Small intestine (tissue), 7 donors: Measurements from ENCODE around the gene ACSL5. TPM values are rescaled to one million over a fixed set of nuclear protein-coding genes. Genes with fewer than 3 reads are reported as not detected.
A peak's percentile ranks its signal among the peaks of the same experiment; 100 is the strongest.

ENCODE experiments used
- DNase-seq, 2 donors: peaks; one replicate each; pipeline versions ENCODE4 v3.0.0 to v3.0.0-alpha.2; 2013
- FAIRE-seq: peaks from 2 replicates; lab custom pipeline; 2012; peaks lifted over from hg19 to GRCh38; lab: Jason Lieb, UNC
- H3K27ac ChIP-seq, 3 donors: one replicate each; pipeline ENCODE4 v1.5.1; 2013; ENCODE audit warnings: low read length in 2 of 3, mild to moderate bottlenecking in 2 of 3, control low read depth in 1 of 3, inconsistent platforms in 1 of 3, low read depth in 1 of 3, moderate library complexity in 1 of 3
- H3K27me3 ChIP-seq, 3 donors: one replicate each; pipeline ENCODE4 v1.6.1; 2013; ENCODE audit warnings: low read length in 3 of 3, inconsistent platforms in 1 of 3; ENCODE audit not compliant: control insufficient read depth in 3 of 3, insufficient read depth in 3 of 3
- H3K36me3 ChIP-seq, 3 donors: one replicate each; pipeline ENCODE4 v1.6.1; 2013; ENCODE audit warnings: low read length in 3 of 3, inconsistent platforms in 1 of 3, low read depth in 1 of 3, mild to moderate bottlenecking in 1 of 3, moderate library complexity in 1 of 3; ENCODE audit not compliant: control insufficient read depth in 3 of 3, insufficient read depth in 2 of 3
- H3K4me1 ChIP-seq, 3 donors: one replicate each; pipeline ENCODE4 v1.6.1; 2013; ENCODE audit warnings: low read length in 2 of 3, inconsistent platforms in 1 of 3, low read depth in 1 of 3, mild to moderate bottlenecking in 1 of 3, moderate library complexity in 1 of 3; ENCODE audit not compliant: control insufficient read depth in 3 of 3, insufficient read depth in 2 of 3
- H3K4me3 ChIP-seq, 3 donors: one replicate each; pipeline ENCODE4 v1.5.1; 2013; ENCODE audit warnings: low read length in 3 of 3, control low read depth in 1 of 3, inconsistent platforms in 1 of 3, low read depth in 1 of 3, mild to moderate bottlenecking in 1 of 3, moderate library complexity in 1 of 3
- H3K9me3 ChIP-seq, 2 donors: one replicate each; pipeline ENCODE4 v1.6.1; 2013; ENCODE audit warnings: low read depth in 1 of 2, low read length in 1 of 2; ENCODE audit not compliant: control insufficient read depth in 2 of 2, insufficient read depth in 1 of 2
- WGBS, 3 donors: extraction: QIAGEN DNeasy Blood & Tissue Kit; methylation state at CpG; one replicate each; pipeline ENCODE4 v1.1.7; 2013; 5-methylcytosine and 5-hydroxymethylcytosine counted together
- polyA plus RNA-seq, 4 donors: library from polyadenylated mRNA; stranded (reverse) in 3 of 4; unstranded in 1 of 4; fragments of 200-250 nt in 3 of 4; fragments of 120-200 nt in 1 of 4; gene quantifications; one replicate each; pipeline versions ENCODE4 v1.2.1 to v1.2.3, GENCODE V29; 2013
- donor health status: healthy with polysubstance abuse.
- donor health status: control.
- donor health status: control.
- donor health status: Bipolar disorder and iron deficiency.
- donor health status: healthy.

ACSL5 gene
- polyA plus RNA-seq, 4 donors = 163 to 425 (median 292) TPM

DNA sequence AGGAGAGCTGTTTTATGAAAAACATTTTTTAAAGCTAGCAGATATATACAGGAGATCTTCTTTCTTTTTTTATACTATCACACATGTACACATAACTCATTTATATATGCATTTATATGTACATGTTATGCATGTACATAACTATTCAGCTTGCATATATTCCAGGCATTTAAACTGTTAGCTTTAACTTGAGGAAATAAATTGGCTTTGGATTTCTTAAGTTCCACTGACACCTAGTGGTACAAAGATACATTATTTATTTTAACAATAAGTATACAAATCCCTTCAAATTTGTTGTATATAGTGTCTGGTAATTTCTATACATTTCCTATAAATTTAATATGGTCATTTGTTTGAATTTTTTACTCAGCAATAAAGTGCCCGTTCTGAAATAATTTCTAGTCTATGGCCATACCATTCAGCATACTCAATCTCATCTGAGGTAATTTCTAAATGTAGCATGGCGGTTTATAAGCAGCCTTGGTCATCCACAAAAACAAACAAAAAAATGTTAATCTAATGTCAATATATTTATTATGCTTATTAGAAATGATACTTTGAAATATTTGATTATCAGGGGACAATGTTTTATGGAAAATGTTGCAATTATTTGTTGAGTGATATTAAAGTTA lies 61.2 kb downstream of the ACSL5 start:
- 44 to 82% (median 59%) methylated on average over 2 of the region's 2 CpGs for WGBS, 3 donors
- Histone ChIP-seq H3K4me1 (peaks cover 0 to 17% (median 7%) of the 10 kb centered on the region in 3 donors), H3K36me3 (peaks cover 3 to 14% (median 14%) of the 10 kb centered on the region in 3 donors), H3K4me3 (no peak overlapping the region), H3K9me3 (no peaks in the 10 kb centered on the region), H3K27ac (no peak overlapping the region), H3K27me3 (no peaks in the 10 kb centered on the region)
- FAIRE-seq (peak; percentile 78), DNase-seq (peak; percentile 57 to 62)

DNA sequence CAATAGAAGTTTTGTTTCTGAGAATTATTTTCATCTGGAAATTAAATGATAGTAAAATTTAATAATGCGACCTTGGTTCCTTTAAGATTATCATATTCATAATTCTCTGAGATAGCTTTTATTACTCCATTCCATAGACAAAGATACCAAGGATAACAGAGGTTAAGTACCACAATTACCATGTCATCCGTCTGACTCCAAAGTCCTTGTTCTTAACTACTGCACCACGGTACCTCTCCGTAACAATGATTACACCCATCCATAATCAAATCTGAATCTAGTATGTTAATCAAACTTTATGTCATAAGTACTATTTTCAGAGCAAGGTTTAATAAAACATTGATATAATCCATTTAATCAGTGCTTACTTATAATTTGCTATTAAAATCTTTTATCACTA lies 64.4 kb downstream of the ACSL5 start:
- peaks cover 0 to 11% (median 10%) of the 10 kb centered on the region in 3 donors for H3K4me1 ChIP-seq
- WGBS, 3 donors = 17 to 62% (median 50%) methylated on average over 4 of the region's 4 CpGs
- DNase-seq (peak; percentile 50 to 82), FAIRE-seq (peak; percentile 93)
- no peaks in the 10 kb centered on the region for H3K9me3 ChIP-seq
- H3K4me3 ChIP-seq = no peak overlapping the region
- H3K27ac ChIP-seq = peak overlapping the region in 1 of 3 donors; percentile 2
- H3K27me3 ChIP-seq = no peaks in the 10 kb centered on the region
- peaks cover 3 to 24% (median 4%) of the 10 kb centered on the region in 3 donors for H3K36me3 ChIP-seq

DNA sequence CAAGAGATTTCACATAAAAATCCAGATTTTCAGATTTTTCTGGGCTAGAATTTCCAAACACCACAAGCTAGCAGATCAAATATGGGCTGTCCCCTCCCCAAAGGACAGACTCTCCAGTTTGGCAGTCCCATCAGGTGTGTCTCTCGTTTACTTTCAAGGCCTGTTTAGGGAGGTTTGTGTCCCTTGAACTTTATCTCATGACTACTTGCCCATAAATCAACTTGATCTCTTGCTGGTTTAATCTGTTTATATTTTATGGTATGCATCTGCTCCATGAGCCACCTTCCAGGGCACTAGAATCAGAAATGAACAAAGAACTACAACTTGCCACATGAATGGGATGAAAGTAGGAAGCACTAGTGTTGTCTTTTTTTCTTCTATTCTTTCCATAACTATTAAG lies 67.6 kb downstream of the ACSL5 start:
- DNase-seq (peak in 1 of 2 donors; percentile 48), FAIRE-seq (no peak)
- Histone ChIP-seq H3K27ac (no peak overlapping the region), H3K4me3 (no peak overlapping the region), H3K36me3 (peaks cover 0 to 19% (median 3%) of the 10 kb centered on the region in 3 donors), H3K9me3 (no peaks in the 10 kb centered on the region), H3K4me1 (peaks cover 8 to 13% (median 11%) of the 10 kb centered on the region in 3 donors), H3K27me3 (no peaks in the 10 kb centered on the region)
- WGBS, 3 donors = 27 to 41% (median 31%) methylated on average over 1 of the region's 1 CpG

DNA sequence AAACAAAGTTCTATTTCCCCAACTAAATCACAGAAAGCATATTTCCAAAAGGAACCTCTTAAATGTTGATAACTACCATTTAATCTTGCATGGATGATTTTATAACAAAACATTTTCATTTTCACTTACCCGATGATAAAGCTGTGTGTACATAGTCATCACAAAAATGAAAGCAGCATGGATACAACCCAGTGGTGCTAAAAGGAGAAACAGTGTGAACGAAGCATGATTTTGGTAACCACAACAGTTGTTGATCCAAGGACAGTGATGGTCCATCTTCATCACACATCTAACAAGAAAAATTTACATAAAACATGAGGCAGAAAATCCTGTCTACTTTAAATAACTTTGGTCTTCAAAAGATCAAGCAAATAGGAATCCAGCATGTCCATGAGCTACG lies 68.1 kb downstream of the ACSL5 start:
- H3K4me3 ChIP-seq = no peak overlapping the region
- peaks cover 8 to 13% (median 11%) of the 10 kb centered on the region in 3 donors for H3K4me1 ChIP-seq
- peaks cover 0 to 19% (median 3%) of the 10 kb centered on the region in 3 donors for H3K36me3 ChIP-seq
- DNase-seq (no peak), FAIRE-seq (no peak)
- 31 to 46% (median 32%) methylated on average over 3 of the region's 3 CpGs for WGBS, 3 donors
- no peak overlapping the region for H3K27ac ChIP-seq
- no peaks in the 10 kb centered on the region for H3K27me3 ChIP-seq
- H3K9me3 ChIP-seq = no peaks in the 10 kb centered on the region

DNA sequence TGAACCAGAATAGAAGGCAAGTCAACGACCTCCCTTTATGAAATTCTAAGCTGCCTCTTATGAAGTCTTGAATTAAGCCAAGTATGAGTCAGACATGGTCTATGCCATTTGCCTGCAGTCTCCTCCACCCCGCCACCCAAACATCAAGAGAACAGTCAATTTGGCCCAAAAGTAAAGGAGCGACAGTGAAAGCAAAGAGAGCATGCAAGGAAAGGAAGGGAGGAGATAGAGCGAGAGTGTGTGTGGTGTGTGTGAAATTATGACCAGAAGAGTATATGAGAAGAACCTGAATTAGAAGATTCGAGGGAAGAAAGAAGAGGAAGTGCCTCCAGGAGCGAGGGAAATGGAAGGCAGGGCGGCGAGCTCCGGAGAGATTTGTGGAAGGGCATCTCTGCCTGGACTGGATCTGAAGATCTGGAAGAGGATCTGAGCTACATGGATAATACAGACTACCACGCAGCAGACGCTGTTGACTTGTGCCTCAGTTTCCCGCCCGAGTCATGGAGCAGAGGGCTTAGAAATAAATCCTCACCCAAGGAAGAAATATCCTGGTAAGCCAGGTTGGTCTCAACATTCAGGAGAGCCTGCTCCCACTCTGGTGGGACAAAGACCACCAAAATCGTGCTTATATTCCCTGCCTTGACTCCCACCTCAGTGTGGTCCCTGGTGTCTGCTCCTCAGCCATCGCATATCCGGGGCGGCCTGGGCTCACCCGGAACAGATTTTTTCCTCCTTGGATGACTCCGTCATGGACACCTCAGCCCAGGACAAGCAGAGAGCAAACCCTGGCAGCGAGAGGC lies 72.3 kb downstream of the ACSL5 start:
- Histone ChIP-seq H3K4me3 (peak overlapping the region; percentile 76 to 94 (median 83)), H3K27ac (peak overlapping the region; percentile 83 to 87 (median 85)), H3K9me3 (no peaks in the 10 kb centered on the region), H3K36me3 (peaks cover 0 to 6% (median 0%) of the 10 kb centered on the region in 3 donors), H3K4me1 (peaks cover 2 to 8% (median 4%) of the 10 kb centered on the region in 3 donors), H3K27me3 (no peaks in the 10 kb centered on the region)
- DNase-seq (peak in 1 of 2 donors; percentile 24), FAIRE-seq (no peak)
- WGBS, 3 donors = 1 to 4% (median 1%) methylated on average over 20 of the region's 20 CpGs

DNA sequence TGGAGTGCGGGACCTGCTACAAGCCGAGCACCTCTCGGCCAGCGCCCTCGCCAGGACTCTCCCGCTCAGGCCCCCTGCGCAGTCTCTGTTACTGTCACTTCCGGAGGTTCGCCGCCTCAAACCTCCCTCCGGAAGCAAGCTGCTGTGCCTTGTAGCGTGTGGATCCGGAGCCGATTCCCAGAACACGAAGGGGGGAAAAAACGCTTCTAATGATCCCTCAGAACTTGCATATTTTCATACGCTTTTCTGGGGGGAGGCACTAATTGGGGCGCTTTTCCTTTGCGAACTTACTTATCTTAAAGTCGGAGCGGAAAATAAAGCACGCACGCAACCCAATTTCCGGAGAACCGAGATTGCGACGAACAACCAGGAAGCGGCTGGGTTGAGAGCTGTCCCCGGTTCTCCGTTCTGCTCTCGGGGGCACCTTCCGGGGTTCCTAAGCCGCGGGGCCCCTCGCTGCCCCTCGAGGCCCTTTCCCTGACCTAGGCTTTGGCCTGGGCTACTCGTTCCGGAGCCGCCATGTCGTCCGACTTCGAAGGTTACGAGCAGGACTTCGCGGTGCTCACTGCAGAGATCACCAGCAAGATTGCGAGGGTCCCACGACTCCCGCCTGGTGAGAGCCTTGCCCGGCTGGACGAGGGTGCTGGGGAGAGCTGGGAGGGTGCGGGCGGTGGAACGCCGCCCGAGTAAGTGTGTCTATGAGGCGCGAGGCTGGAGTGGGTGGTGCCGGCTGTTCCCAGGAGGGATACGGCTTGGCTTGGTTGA lies 73.1 kb downstream of the ACSL5 start, which contains the start of the genes VTI1A and ZDHHC6:
Gene VTI1A, plus strand, starts transcription at position 361 of the 765 bp plus-strand sequence. Its CDS starts 159 bp downstream, at position 520.
Gene ZDHHC6, minus strand, starts transcription at position 60 of the 765 bp plus-strand sequence. CDS start 1,478 bp downstream, outside the sequence.
- H3K4me1 ChIP-seq = peaks cover 2 to 8% (median 2%) of the 10 kb centered on the region in 3 donors
- no peaks in the 10 kb centered on the region for H3K9me3 ChIP-seq
- H3K36me3 ChIP-seq = peaks cover 0 to 3% (median 0%) of the 10 kb centered on the region in 3 donors
- peak; percentile 86 to 94 for DNase-seq
- H3K4me3 ChIP-seq = peak within 1 kb of the TSS; percentile 76 to 94 (median 83)
- no peak for FAIRE-seq
- 0% methylated on average over 59 of the region's 59 CpGs for WGBS, 3 donors
- H3K27me3 ChIP-seq = no peaks in the 10 kb centered on the region
- peak within 1 kb of the TSS; percentile 83 to 87 (median 85) for H3K27ac ChIP-seq

DNA sequence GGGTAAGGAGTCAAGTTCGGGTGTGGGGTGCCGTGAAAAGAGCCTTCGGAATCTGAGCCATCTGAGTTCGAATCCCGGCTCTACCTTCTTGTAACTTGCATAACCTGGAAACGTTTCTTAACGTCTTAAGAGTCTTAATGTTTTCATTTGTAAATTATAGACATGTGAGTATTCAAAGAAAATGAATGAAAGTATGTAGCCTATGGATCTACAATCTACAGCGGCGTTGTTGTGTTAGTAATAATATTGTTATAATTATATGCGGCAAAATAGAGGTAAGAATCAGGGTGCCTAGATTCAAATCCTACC lies 73.7 kb downstream of the ACSL5 start:
- WGBS, 3 donors = 1 to 3% (median 1%) methylated on average over 10 of the region's 10 CpGs

DNA sequence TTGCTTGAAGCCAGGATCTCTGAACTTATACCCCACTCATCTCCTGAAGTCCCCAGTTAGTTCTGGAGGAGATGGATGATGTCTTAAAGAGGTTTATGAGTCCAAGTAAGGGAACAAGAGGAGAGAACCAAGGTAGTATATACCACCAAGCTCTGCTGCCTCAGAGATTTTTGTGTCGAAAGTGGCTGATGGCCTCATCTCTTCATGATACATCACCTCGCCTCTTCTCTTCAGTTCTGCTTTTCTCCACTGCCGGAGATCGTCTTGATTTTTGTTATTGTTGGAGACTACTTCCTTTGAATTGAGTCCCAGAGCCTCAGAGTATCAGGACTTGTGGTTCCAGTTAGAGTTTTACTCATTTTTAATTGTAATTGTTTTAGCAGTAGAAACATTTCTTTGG lies 75.0 kb downstream of the ACSL5 start:
- Histone ChIP-seq H3K27me3 (no peaks in the 10 kb centered on the region), H3K36me3 (peaks cover 0 to 3% (median 0%) of the 10 kb centered on the region in 3 donors), H3K4me1 (peaks cover 2 to 8% (median 2%) of the 10 kb centered on the region in 3 donors), H3K9me3 (no peaks in the 10 kb centered on the region), H3K4me3 (no peak overlapping the region), H3K27ac (no peak overlapping the region)
- FAIRE-seq = no peak
- DNase-seq = no peak
- WGBS, 3 donors = 84 to 91% (median 89%) methylated on average over 4 of the region's 4 CpGs

More for the DNA sequence above, 73.7 kb downstream of the ACSL5 start:
- no peaks in the 10 kb centered on the region for H3K9me3 ChIP-seq
- DNase-seq (no peak), FAIRE-seq (no peak)
- peak overlapping the region; percentile 76 to 94 (median 83) for H3K4me3 ChIP-seq
- H3K4me1 ChIP-seq = peaks cover 2 to 8% (median 2%) of the 10 kb centered on the region in 3 donors
- peaks cover 0 to 3% (median 0%) of the 10 kb centered on the region in 3 donors for H3K36me3 ChIP-seq
- H3K27ac ChIP-seq = peak overlapping the region in 2 of 3 donors; percentile 85 to 87
- H3K27me3 ChIP-seq = no peaks in the 10 kb centered on the region
